Activated CD4-positive, alpha-beta T cell treated with anti-CD3 and anti-CD28 coated beads, Interleukin-2, amount 50 U/mL, for 1 hour (primary cell): ENCODE data around the gene HACD2.

ENCODE experiments used
- DNase-seq: peaks from one replicate; pipeline ENCODE4 v3.0.0-alpha.2; 2020

Gene HACD2

GRCh38 chr3:123444023-123444422 lies 140.8 kb downstream of the HACD2 start:
- DNase-seq = no peak

GRCh38 chr3:123442908-123443307 lies 141.9 kb downstream of the HACD2 start:
- DNase-seq = no peak

- no peak for DNase-seq
Observed at GRCh38 chr3:123442125-123442524, 142.7 kb downstream of the HACD2 start.
